K562 treated with DMSO at 1 percent for 12 hours (cell line): ENCODE results near the gene UGT2B7. TPM values are rescaled to one million over a fixed set of nuclear protein-coding genes. Genes with fewer than 3 reads are reported as not detected.

Experiments used
- total RNA-seq: library from RNA; unstranded; fragments of 300-600 nt; gene quantifications from 2 replicates; pipeline ENCODE4 v1.2.3, GENCODE V29; 2022; ENCODE audit not compliant: insufficient read depth

The UGT2B7 gene
- not detected in 2 replicates for total RNA-seq

DNA sequence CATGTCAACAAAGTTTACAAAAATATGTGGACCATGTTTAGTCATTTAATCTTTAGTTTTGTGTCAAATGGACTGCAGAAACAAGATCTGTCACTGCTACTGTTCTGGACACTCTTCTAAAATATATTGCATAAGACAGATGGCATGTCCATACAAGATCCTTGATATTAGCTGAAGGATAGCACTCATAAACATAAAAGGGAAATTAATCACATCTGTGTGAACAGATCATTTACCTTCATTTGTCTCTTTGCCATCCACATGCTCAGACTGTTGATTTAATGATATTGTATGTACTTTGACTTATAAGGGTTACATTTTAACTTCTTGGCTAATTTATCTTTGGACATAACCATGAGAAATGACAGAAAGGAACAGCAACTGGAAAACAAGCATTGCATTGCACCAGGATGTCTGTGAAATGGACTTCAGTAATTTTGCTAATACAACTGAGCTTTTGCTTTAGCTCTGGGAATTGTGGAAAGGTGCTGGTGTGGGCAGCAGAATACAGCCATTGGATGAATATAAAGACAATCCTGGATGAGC is at the start of gene UGT2B7:
Gene UGT2B7, plus strand, starts transcription at position 364 of the 546 bp plus-strand sequence. Its CDS starts 47 bp downstream, at position 411.

Other genes with a start within 250 kb of the UGT2B7 start
- not detected in 2 replicates for gene UGT2A3, start 144.7 kb upstream of the UGT2B7 start, total RNA-seq
- gene UGT2B11, start 118.3 kb downstream of the UGT2B7 start, total RNA-seq, result not detected in 2 replicates
- gene UGT2B28, start 184.0 kb downstream of the UGT2B7 start, total RNA-seq, result not detected in 2 replicates